ENCODE data around the gene MCC.

DNA sequence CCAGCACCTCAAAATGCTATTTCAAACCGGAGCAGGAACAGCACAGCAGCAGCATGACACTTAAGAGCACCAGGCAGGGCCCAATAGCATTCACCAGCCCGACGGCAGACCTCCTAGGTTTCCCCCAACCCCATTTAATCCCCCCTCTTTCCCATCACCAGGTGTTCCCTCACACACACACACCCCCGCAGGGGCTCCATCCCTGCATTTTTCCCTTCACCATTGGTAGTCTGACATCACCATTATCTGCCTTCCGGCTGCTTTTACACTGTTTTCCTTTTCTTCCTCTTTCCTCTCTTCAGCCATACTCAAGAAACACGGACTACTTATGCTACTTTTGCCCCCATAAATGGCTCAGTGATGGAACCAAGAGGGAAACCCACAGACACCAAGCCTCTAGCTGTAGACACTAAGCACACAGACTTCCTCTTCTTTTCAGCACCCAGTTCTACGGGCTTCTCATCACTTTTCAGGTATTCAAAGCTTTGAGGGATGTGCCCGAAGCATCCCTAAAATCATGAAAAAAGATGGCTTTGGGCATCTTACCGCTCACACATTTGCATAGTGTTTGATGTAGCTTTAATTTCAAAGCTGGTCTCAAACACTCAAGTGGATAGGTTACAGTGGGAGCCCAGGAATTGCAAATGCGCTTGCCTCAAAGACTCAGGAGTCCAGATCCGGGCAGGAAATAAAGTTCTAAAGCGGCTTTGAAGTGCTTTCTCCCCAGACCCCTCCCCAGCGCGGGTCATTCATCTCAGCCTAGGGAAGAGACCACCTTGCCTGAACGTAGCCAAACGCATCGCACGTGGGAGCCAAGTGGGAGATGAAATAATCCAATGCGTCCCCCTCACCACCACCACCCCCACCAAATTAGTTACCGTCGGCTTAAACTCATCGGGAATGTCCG is 194.9 kb downstream of the MCC start:
- TF ChIP-seq SPI1 (IDR thresholded peaks at IDR 0.05; ENCODE audit: low read depth, low read length) (no peak), POLR2A (IDR thresholded peaks at IDR 0.05; ENCODE audit: low read depth, low read length) (no peak), POLR2AphosphoS5 (IDR thresholded peaks at IDR 0.05; ENCODE audit: low read depth, low read length) (no peak), TAF1 (IDR thresholded peaks at IDR 0.05; ENCODE audit: low read depth, low read length) (no peak), POU2F2 (IDR thresholded peaks at IDR 0.05; ENCODE audit: low read depth, low read length) (no peak), PAX5 (IDR thresholded peaks at IDR 0.05; ENCODE audit: insufficient read depth, low read length, severe bottlenecking) (no peak)

Data from GM12891 (cell line).